K562 (cell line): ENCODE measurements around the gene POLR2H. TPM values are rescaled to one million over a fixed set of nuclear protein-coding genes. Genes with fewer than 3 reads are reported as not detected.

Experiments
- ATAC-seq: fragments of 200-7000 bp; cut with Tn5 transposase; 3 replicates; pipeline ENCODE4 v1.9.1; 2020; ENCODE audit warnings: moderate library complexity
- BruUV-seq: library from RNA; stranded (reverse); fragments of 400-500 nt; replicated peaks from 2 replicates; lab custom pipeline; 2021; lab: Mats Ljungman, UMichigan
- CTCF ChIA-PET: fragments of 300-600 bp; formaldehyde crosslinking; extraction: SDS; loops from one replicate; lab custom pipeline; 2021; ENCODE audit warnings: low intra/inter-chr PET ratio; lab: Yijun Ruan, JAX
- POLR2A ChIA-PET: fragments of 300-600, 350-650 bp; sonication (Branson Sonifier 250); formaldehyde crosslinking; extraction: SDS; loops from one replicate; lab custom pipeline; 2021; ENCODE audit warnings: antibody characterized with exemption, inconsistent platforms; lab: Yijun Ruan, JAX
- DNase-seq, 4 experiments: peaks; one replicate each; pipeline versions ENCODE4 v3.0.0 to v3.0.0-alpha.2; 2011 to 2018; ENCODE audit warnings: low spot score in 3 of 4, mixed read lengths in 3 of 4; ENCODE audit errors: extremely low read depth in 1 of 4
- FAIRE-seq: peaks from 2 replicates; lab custom pipeline; 2011; peaks lifted over from hg19 to GRCh38; lab: Jason Lieb, UNC
- H2AFZ ChIP-seq: 2 replicates; pipeline ENCODE4 v1.6.0; 2011; ENCODE audit warnings: low read depth, low read length, control low read depth, inconsistent platforms
- H3K27ac ChIP-seq: fragments of 200-600 bp; 3 replicates; pipeline ENCODE4 v1.8.0; 2011; ENCODE audit warnings: low read depth, mild to moderate bottlenecking, control low read depth, inconsistent platforms, low read length, moderate library complexity, mixed read lengths; ENCODE audit errors: extremely low read depth
- H3K27me3 ChIP-seq, 2 experiments: fragments of 300-600 bp in 1 of 2; 2 replicates in 1 of 2; 3 replicates in 1 of 2; pipeline versions ENCODE4 v1.6.0 to v1.8.0; 2011; ENCODE audit warnings: inconsistent platforms in 2 of 2, low read length in 2 of 2, mild to moderate bottlenecking in 1 of 2, mixed read lengths in 1 of 2, moderate library complexity in 1 of 2; ENCODE audit not compliant: control insufficient read depth in 2 of 2, insufficient read depth in 2 of 2
- H3K36me3 ChIP-seq: fragments of 300-600 bp; 3 replicates; pipeline ENCODE4 v1.8.0; 2011; ENCODE audit warnings: mild to moderate bottlenecking, low read length, inconsistent platforms; ENCODE audit not compliant: control insufficient read depth, insufficient read depth
- H3K4me1 ChIP-seq, 2 experiments: fragments of 200-600 bp in 1 of 2; replicated peaks in 1 of 2; 2 replicates in 1 of 2; 3 replicates in 1 of 2; pipeline versions ENCODE4 v1.5.1 to v1.8.0; 2011; ENCODE audit warnings: inconsistent platforms in 2 of 2, low read length in 2 of 2, mild to moderate bottlenecking in 1 of 2, mixed read lengths in 1 of 2, moderate library complexity in 1 of 2; ENCODE audit not compliant: control insufficient read depth in 2 of 2, insufficient read depth in 2 of 2
- H3K4me2 ChIP-seq: 2 replicates; pipeline ENCODE4 v1.6.1; 2011; ENCODE audit warnings: low read length, control low read depth, inconsistent platforms, mixed read lengths; ENCODE audit not compliant: insufficient read depth
- H3K4me3 ChIP-seq: fragments of 200-600 bp; sonication (generic), shearing (Covaris generic); 2 replicates; pipeline ENCODE4 v1.5.1; 2016; ENCODE audit warnings: control low read depth, inconsistent platforms
- H3K79me2 ChIP-seq: fragments of 200-600 bp; 3 replicates; pipeline ENCODE4 v1.8.0; 2011; ENCODE audit warnings: low read length, inconsistent platforms; ENCODE audit not compliant: control insufficient read depth, insufficient read depth
- H3K9ac ChIP-seq, 2 experiments: 2 replicates each; pipeline versions ENCODE4 v1.6.0 to v1.6.1; 2011; ENCODE audit warnings: low read depth in 2 of 2, low read length in 2 of 2, control low read depth in 1 of 2, inconsistent platforms in 1 of 2, mild to moderate bottlenecking in 1 of 2, mixed read lengths in 1 of 2; ENCODE audit not compliant: insufficient read depth in 1 of 2
- H3K9me1 ChIP-seq: one replicate; pipeline ENCODE4 v1.6.0; 2011; ENCODE audit warnings: inconsistent platforms, mild to moderate bottlenecking, low read length, moderate library complexity; ENCODE audit not compliant: control insufficient read depth, insufficient read depth
- H3K9me3 ChIP-seq: replicated peaks from 2 replicates; pipeline ENCODE4 v1.5.1; 2011; ENCODE audit warnings: low read depth, low read length, inconsistent platforms; ENCODE audit not compliant: control insufficient read depth, insufficient read depth
- H4K20me1 ChIP-seq: replicated peaks from 2 replicates; pipeline ENCODE4 v1.6.1; 2011; ENCODE audit warnings: low read length, inconsistent platforms, mixed read lengths; ENCODE audit not compliant: control insufficient read depth, insufficient read depth
- MEIS2 ChIP-seq: fragments of 450-650 bp; IDR thresholded peaks from 2 replicates; pipeline ENCODE4 v1.6.1; 2014; ENCODE audit warnings: mild to moderate bottlenecking; ENCODE audit not compliant: partially characterized antibody
- NR2C2 ChIP-seq, 2 experiments: fragments of 200-800 bp in 1 of 2; sonication (Bioruptor generic) in 1 of 2; sonication (generic) in 1 of 2; formaldehyde crosslinking in 1 of 2; IDR thresholded peaks; 2 replicates each; pipeline versions ENCODE4 v1.6.1 to v1.8.0; 2016 to 2022; ENCODE audit warnings: mild to moderate bottlenecking in 1 of 2, missing compliant biosample characterization in 1 of 2, missing genetic modification characterization in 1 of 2, missing genetic modification reagents in 1 of 2
- POLR2AphosphoS5 ChIP-seq: IDR thresholded peaks from 2 replicates; pipeline ENCODE4 v1.6.1; 2011; ENCODE audit warnings: mild to moderate bottlenecking, low read depth, low read length, moderate library complexity; ENCODE audit not compliant: control insufficient read depth, insufficient read depth
- POLR2G ChIP-seq: fragments of 200-400 bp; formaldehyde crosslinking; IDR thresholded peaks from 2 replicates; pipeline ENCODE4 v1.6.1; 2017; ENCODE audit warnings: low read depth, mild to moderate bottlenecking, antibody characterized with exemption, low read length, moderate library complexity
- RBM22 ChIP-seq: fragments of 200-400 bp; formaldehyde crosslinking; IDR thresholded peaks from 2 replicates; pipeline ENCODE4 v1.6.1; 2018; ENCODE audit warnings: low read length, low read depth; ENCODE audit not compliant: poor library complexity, severe bottlenecking
- TEAD4 ChIP-seq, 2 experiments: sonication (generic) in 1 of 2; formaldehyde crosslinking in 1 of 2; IDR thresholded peaks; 2 replicates each; pipeline versions ENCODE4 v1.6.1 to v1.8.0; 2012 to 2022; ENCODE audit warnings: borderline replicate concordance in 1 of 2, inconsistent platforms in 1 of 2, low read length in 1 of 2, mild to moderate bottlenecking in 1 of 2, missing genetic modification reagents in 1 of 2
- THRA ChIP-seq: fragments of 450-650 bp; IDR thresholded peaks from 2 replicates; pipeline ENCODE4 v1.6.1; 2017; ENCODE audit warnings: mild to moderate bottlenecking, moderate library complexity
- TRIM24 ChIP-seq, 2 experiments: fragments of 450-650 bp; IDR thresholded peaks; 2 replicates each; pipeline ENCODE4 v1.6.1; 2016
- ZFX ChIP-seq: sonication (generic); formaldehyde crosslinking; IDR thresholded peaks from 2 replicates; pipeline ENCODE4 v1.8.0; 2022; ENCODE audit warnings: mild to moderate bottlenecking, missing genetic modification reagents, moderate library complexity
- ZNF24 ChIP-seq: fragments of 450-650 bp; IDR thresholded peaks from 2 replicates; pipeline ENCODE4 v1.6.1; 2016
- ZNF384 ChIP-seq: IDR thresholded peaks from 2 replicates; pipeline ENCODE4 v1.6.1; 2012; ENCODE audit warnings: low read depth, low read length, improper control_type of control experiment
- ZNF766 ChIP-seq: fragments of 200-800 bp; sonication (Bioruptor generic); conservative IDR thresholded peaks from 2 replicates; pipeline ENCODE4 v1.6.1; 2016; ENCODE audit warnings: missing genetic modification characterization, missing compliant biosample characterization
- ZNF830 ChIP-seq: fragments of 250-450 bp; sonication (Bioruptor Pico); IDR thresholded peaks from 2 replicates; pipeline ENCODE4 v1.5.0; 2021; ENCODE audit warnings: mild to moderate bottlenecking
- WGBS: fragments of 100-300 bp; shearing (Covaris generic); methylation state at CpG from one replicate; pipeline ENCODE4 v1.1.6; 2016; ENCODE audit warnings: low coverage, mixed read lengths; ENCODE audit not compliant: insufficient coverage; ENCODE audit errors: missing lambda C conversion rate; 5-methylcytosine and 5-hydroxymethylcytosine counted together
- in situ Hi-C: fragments of 300-500 bp; cut with MboI; formaldehyde crosslinking; loops from 4 replicates; pipeline ENCODE4 v1.15.0; 2018; ENCODE audit warnings: inconsistent platforms, mixed read lengths
- intact Hi-C: fragments of 100-400 bp; cut with micrococcal nuclease; formaldehyde crosslinking; loops from 2 replicates; pipeline ENCODE4 v1.14.2; 2022
- polyA plus RNA-seq, 8 experiments: library from polyadenylated mRNA; depleted of rRNA in 4 of 8; stranded (reverse) in 5 of 8; unstranded in 3 of 8; fragments of >200 nt; fragmentation: Nextera tagmentation in 2 of 8; fragmentation: Illumina TruSeq in 1 of 8; extraction: Ambion mirVana in 2 of 8; extraction: Trizol in 1 of 8; gene quantifications; 2 replicates each; pipeline versions ENCODE4 v1.2.1 to v1.2.3, GENCODE V29; 2011 to 2014; ENCODE audit warnings: inconsistent platforms in 1 of 8, missing spikeins in 1 of 8
- total RNA-seq, 7 experiments: library from RNA; depleted of rRNA in 6 of 7; stranded (reverse); fragments of >200 nt in 6 of 7; fragmentation: Illumina TruSeq in 2 of 7; extraction: Trizol in 2 of 7; gene quantifications; 2 replicates each; pipeline versions ENCODE4 v1.2.1 to v1.2.3, GENCODE V29; 2011 to 2021; ENCODE audit warnings: low replicate concordance in 1 of 7

Gene POLR2H
- total and polyA plus RNA-seq, 9 of the 15 experiments (the other 6 are each of a cell fraction or from before 2014, with no cell fraction given), result 128 to 512 (median 220) TPM

GRCh38 chr3:184325715-184326369 lies 35.7 kb upstream of the POLR2H start (continued):
- TF ChIP-seq NR2C2 (CRISPR knock-in tag; IDR thresholded peaks at IDR 0.05) (no peak), NR2C2 (tag; IDR thresholded peaks at IDR 0.05) (no peak), TEAD4 (IDR thresholded peaks at IDR 0.05; ENCODE audit: low read length) (no peak), TEAD4 (CRISPR knock-in tag; IDR thresholded peaks at IDR 0.05; ENCODE audit: borderline replicate concordance) (no peak), ZNF830 (CRISPR knock-in tag) (no peak)

- ChIA-PET CTCF (no interaction called here), POLR2A (interaction anchor here (0.6 to 2.8 kb wide), 5 partner anchors 8 to 11 kb away, joined by 3 to 24 read pairs (median 4); partner anchors contain the start of gene FAM131A)
- FAIRE-seq (no peak), DNase-seq (peak in 1 of 4 experiments; percentile 17), ATAC-seq (no peak)
- no peak overlapping the region for H3K4me3 ChIP-seq
- H3K4me2 ChIP-seq, result no peak overlapping the region
- no peaks in the 10 kb centered on the region for H3K27me3 ChIP-seq
- H3K9me1 ChIP-seq, result no peaks in the 10 kb centered on the region
- intact Hi-C loops (no loop called here), in situ Hi-C loops (no loop called here)
- H2AFZ ChIP-seq, result no peak overlapping the region
- no peaks in the 10 kb centered on the region for H3K9me3 ChIP-seq
- peaks cover 14% of the 10 kb centered on the region for H4K20me1 ChIP-seq
- no peak overlapping the region for H3K27ac ChIP-seq
- peaks cover 36% of the 10 kb centered on the region; the same call in 2 of the 3 replicates for H3K79me2 ChIP-seq
- peaks cover 98% of the 10 kb centered on the region for H3K36me3 ChIP-seq
- TSS peak; percentile 4 for BruUV-seq
- H3K9ac ChIP-seq, result 0 out of 4 replicates have a peak overlapping the region, but pooled peaks of 1 of the 2 experiments have one; percentile 19
- H3K4me1 ChIP-seq, result peaks cover 3 to 6% of the 10 kb centered on the region in 2 experiments; a peak in 4 of 5 replicates
- TF ChIP-seq ZNF766 (CRISPR knock-in tag) (no peak), MEIS2 (no peak), ZNF384 (no peak), ZFX (CRISPR knock-in tag) (no peak), RBM22 (peak; percentile 28), THRA (no peak), TRIM24 (IDR thresholded peaks at IDR 0.05) (no peak), POLR2AphosphoS5 (peak; percentile 11; the same call in 1 of the 2 replicates), ZNF24 (no peak), POLR2G (peak; percentile 55)
- WGBS, result 98% methylated on average over 14 of the region's 21 CpGs
Measured at GRCh38 chr3:184327171-184327570, 34.3 kb upstream of the POLR2H start.
